B cell (primary cell): Measurements from ENCODE around the gene POLR2C. TPM values are rescaled to one million over a fixed set of nuclear protein-coding genes. Genes with fewer than 3 reads are reported as not detected.

Experiments
- ATAC-seq: fragments of 200-7000 bp; cut with Tn5 transposase; one replicate; pipeline ENCODE4 v1.10.0; 2021; ENCODE audit warnings: low read depth, mild to moderate bottlenecking, moderate number of reproducible peaks, moderate library complexity
- CTCF ChIA-PET: fragments of 350-600 bp; sonication (Branson Sonifier 250); formaldehyde crosslinking; loops from one replicate; lab custom pipeline; 2021; ENCODE audit warnings: antibody characterized with exemption, inconsistent platforms; lab: Charles Lee
- POLR2A ChIA-PET: fragments of 350-600 bp; sonication (Branson Sonifier 250); formaldehyde crosslinking; loops from one replicate; lab custom pipeline; 2021; ENCODE audit warnings: antibody characterized with exemption; lab: Charles Lee
- DNase-seq: peaks from one replicate; pipeline ENCODE4 v3.0.0; 2013
- H2AFZ ChIP-seq: 2 replicates; pipeline ENCODE4 v1.6.1; 2012; ENCODE audit warnings: mild to moderate bottlenecking, low read depth, low read length; ENCODE audit not compliant: insufficient read depth, poor library complexity, severe bottlenecking
- H3K27ac ChIP-seq, 2 donors: 1 replicate in 1 of 2; 2 replicates in 1 of 2; pipeline ENCODE4 v1.5.1; 2012 to 2013; ENCODE audit warnings: low read length in 2 of 2, mild to moderate bottlenecking in 2 of 2, moderate library complexity in 1 of 2
- H3K27me3 ChIP-seq, 4 experiments: fragments of 200-600 bp in 1 of 4; sonication (generic) in 1 of 4; replicated peaks in 1 of 4; 1 replicate in 2 of 4; 2 replicates in 2 of 4; pipeline versions ENCODE4 v1.6.1 to v1.7.0; 2013 to 2016; ENCODE audit warnings: low read length in 3 of 4, mild to moderate bottlenecking in 2 of 4, mixed read lengths in 1 of 4, moderate library complexity in 1 of 4; ENCODE audit not compliant: insufficient read depth in 4 of 4, control insufficient read depth in 3 of 4; ENCODE audit errors: control extremely low read depth in 1 of 4
- H3K36me3 ChIP-seq, 2 experiments: replicated peaks in 1 of 2; 1 replicate in 1 of 2; 2 replicates in 1 of 2; pipeline versions ENCODE4 v1.6.1 to v1.7.1; 2013; ENCODE audit warnings: low read length in 1 of 2; ENCODE audit not compliant: insufficient read depth in 2 of 2, control insufficient read depth in 1 of 2; ENCODE audit errors: control extremely low read depth in 1 of 2, extremely low read depth in 1 of 2
- H3K4me1 ChIP-seq, 2 donors: fragments of 200-600 bp in 1 of 2; sonication (generic) in 1 of 2; 1 replicate in 1 of 2; 2 replicates in 1 of 2; pipeline versions ENCODE4 v1.5.1 to v1.6.1; 2013 to 2017; ENCODE audit warnings: low read length in 2 of 2; ENCODE audit not compliant: control insufficient read depth in 2 of 2, insufficient read depth in 2 of 2
- H3K4me2 ChIP-seq: replicated peaks from 2 replicates; pipeline ENCODE3; 2012; ENCODE audit warnings: mild to moderate bottlenecking, low read depth, low read length; ENCODE audit not compliant: poor library complexity, severe bottlenecking
- H3K4me3 ChIP-seq, 5 experiments: fragments of 200-600 bp in 1 of 5; sonication (generic) in 1 of 5; 1 replicate in 3 of 5; 2 replicates in 2 of 5; pipeline versions ENCODE4 v1.5.1 to v1.7.0; 2011 to 2016; ENCODE audit warnings: low read length in 4 of 5, mild to moderate bottlenecking in 4 of 5, low read depth in 2 of 5, control low read depth in 1 of 5, moderate library complexity in 1 of 5; ENCODE audit not compliant: insufficient read depth in 1 of 5; ENCODE audit errors: control extremely low read depth in 1 of 5, extremely low read depth in 1 of 5
- H3K79me2 ChIP-seq: fragments of 200-600 bp; sonication (generic); one replicate; pipeline ENCODE4 v1.6.0; 2016; ENCODE audit warnings: low read length; ENCODE audit not compliant: control insufficient read depth, insufficient read depth
- H3K9ac ChIP-seq: fragments of 200-600 bp; sonication (generic); 2 replicates; pipeline ENCODE4 v1.6.1; 2017; ENCODE audit warnings: mild to moderate bottlenecking, low read length, moderate library complexity
- H3K9me3 ChIP-seq, 3 donors: one replicate each; pipeline versions ENCODE4 v1.6.1 to v1.7.1; 2013; ENCODE audit warnings: low read length in 2 of 3; ENCODE audit not compliant: control insufficient read depth in 2 of 3, insufficient read depth in 1 of 3; ENCODE audit errors: control extremely low read depth in 1 of 3
- H4K20me1 ChIP-seq: 2 replicates; pipeline ENCODE4 v1.6.0; 2012; ENCODE audit warnings: mild to moderate bottlenecking, low read length; ENCODE audit not compliant: insufficient read depth, control insufficient read depth, poor library complexity, severe bottlenecking
- H3K27ac Mint-ChIP-seq: one replicate; pipeline ENCODE4 v1.8.0; 2021; ENCODE audit warnings: mixed read lengths
- H3K27me3 Mint-ChIP-seq: one replicate; pipeline ENCODE4 v1.8.0; 2021; ENCODE audit warnings: mixed read lengths
- H3K4me1 Mint-ChIP-seq: one replicate; pipeline ENCODE4 v1.8.0; 2021; ENCODE audit warnings: mixed read lengths
- H3K4me3 Mint-ChIP-seq: one replicate; pipeline ENCODE4 v1.8.0; 2021; ENCODE audit warnings: mixed read lengths
- H3K9me3 Mint-ChIP-seq: one replicate; pipeline ENCODE4 v1.8.0; 2022; ENCODE audit warnings: mixed read lengths; ENCODE audit not compliant: insufficient read depth
- EZH2 ChIP-seq: IDR thresholded peaks from 2 replicates; pipeline ENCODE4 v1.6.1; 2012; ENCODE audit warnings: borderline replicate concordance, low read depth, mild to moderate bottlenecking, moderate library complexity, low read length; ENCODE audit not compliant: insufficient read depth, poor library complexity, severe bottlenecking
- WGBS: methylation state at CpG from one replicate; pipeline ENCODE4 v1.1.5; 2013; ENCODE audit warnings: missing lambda C conversion rate; ENCODE audit not compliant: insufficient coverage; 5-methylcytosine and 5-hydroxymethylcytosine counted together
- intact Hi-C: fragments of 100-400 bp; cut with micrococcal nuclease; formaldehyde crosslinking; loops from one replicate; pipeline ENCODE4 v1.10.0; 2022
- polyA plus RNA-seq: library from polyadenylated mRNA; depleted of rRNA; stranded (reverse); fragments of >200 nt; gene quantifications from 2 replicates; pipeline ENCODE4 v1.2.3, GENCODE V29; 2012
- total RNA-seq, 2 donors: library from RNA; stranded (reverse); fragments of 120-200 nt in 1 of 2; gene quantifications; 1 replicate in 1 of 2; 2 replicates in 1 of 2; pipeline versions ENCODE4 v1.2.3 to v1.2.4, GENCODE V29; 2013 to 2022
- TF ChIP-seq, protein P1 (sequence below): fragments of 200-600 bp; IDR thresholded peaks from one replicate; pipeline ENCODE4 v1.8.0; 2022; ENCODE audit warnings: antibody characterized with exemption, mild to moderate bottlenecking

The POLR2C gene
- total and polyA plus RNA-seq, 2 donors (not counting 1 experiment from before 2014, with no cell fraction given): 57.8 to 70.1 TPM

DNA sequence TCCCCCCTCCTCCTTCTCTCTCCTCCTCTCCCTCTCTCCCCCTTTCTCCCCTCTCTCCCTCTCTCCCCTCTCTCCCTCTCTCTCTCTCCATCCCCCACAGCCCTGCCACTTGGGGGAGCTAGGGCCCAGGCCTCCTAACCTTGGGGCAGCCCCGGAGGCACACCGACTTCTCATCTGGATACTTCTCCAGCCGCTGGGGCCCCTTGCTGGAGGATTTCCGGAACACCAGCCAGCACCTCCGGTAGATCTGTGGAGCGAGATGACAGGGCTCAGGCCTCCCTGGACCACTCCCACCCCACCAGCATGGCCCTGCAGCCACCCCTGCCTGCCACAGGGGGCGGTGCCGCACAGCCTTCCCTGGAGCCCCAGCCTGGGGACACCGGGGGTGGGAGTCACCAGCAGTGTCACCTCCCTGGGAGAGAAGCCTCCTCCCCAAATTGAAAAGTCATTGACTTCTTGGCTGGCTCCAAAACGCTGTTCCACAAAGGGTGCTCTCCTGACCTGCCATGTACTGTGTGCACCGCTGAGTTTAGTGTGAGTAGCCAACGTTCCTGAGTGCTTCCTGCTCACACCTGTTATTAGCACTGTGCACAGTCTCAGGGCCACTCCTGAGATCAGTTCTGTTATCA lies 13.3 kb downstream of the POLR2C start:
- Mint-ChIP-seq H3K27me3 (peaks cover 9% of the 10 kb centered on the region), H3K4me1 (peaks cover 33% of the 10 kb centered on the region), H3K4me3 (peak overlapping the region; percentile 65), H3K9me3 (no peaks in the 10 kb centered on the region), H3K27ac (peak overlapping the region; percentile 7)
- peak overlapping the region; percentile 57 for H3K4me2 ChIP-seq
- H3K36me3 ChIP-seq: peaks cover 0 to 17% of the 10 kb centered on the region in 2 experiments
- ChIA-PET CTCF (interaction anchor here (0.6 to 2.2 kb wide), 8 partner anchors 10 to 293 kb away, joined by 3 to 14 read pairs (median 4); partner anchors contain the start of genes CCDC102A, DOK4 and POLR2C), POLR2A (interaction anchor here (0.8 kb wide), 1 partner anchor 28 kb away, joined by 17 read pairs; no protein-coding TSS in a partner anchor)
- no peak for TF ChIP-seq EZH2
- TF ChIP-seq, protein P1, sequence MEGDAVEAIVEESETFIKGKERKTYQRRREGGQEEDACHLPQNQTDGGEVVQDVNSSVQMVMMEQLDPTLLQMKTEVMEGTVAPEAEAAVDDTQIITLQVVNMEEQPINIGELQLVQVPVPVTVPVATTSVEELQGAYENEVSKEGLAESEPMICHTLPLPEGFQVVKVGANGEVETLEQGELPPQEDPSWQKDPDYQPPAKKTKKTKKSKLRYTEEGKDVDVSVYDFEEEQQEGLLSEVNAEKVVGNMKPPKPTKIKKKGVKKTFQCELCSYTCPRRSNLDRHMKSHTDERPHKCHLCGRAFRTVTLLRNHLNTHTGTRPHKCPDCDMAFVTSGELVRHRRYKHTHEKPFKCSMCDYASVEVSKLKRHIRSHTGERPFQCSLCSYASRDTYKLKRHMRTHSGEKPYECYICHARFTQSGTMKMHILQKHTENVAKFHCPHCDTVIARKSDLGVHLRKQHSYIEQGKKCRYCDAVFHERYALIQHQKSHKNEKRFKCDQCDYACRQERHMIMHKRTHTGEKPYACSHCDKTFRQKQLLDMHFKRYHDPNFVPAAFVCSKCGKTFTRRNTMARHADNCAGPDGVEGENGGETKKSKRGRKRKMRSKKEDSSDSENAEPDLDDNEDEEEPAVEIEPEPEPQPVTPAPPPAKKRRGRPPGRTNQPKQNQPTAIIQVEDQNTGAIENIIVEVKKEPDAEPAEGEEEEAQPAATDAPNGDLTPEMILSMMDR: peak; percentile 87
- no peaks in the 10 kb centered on the region for H3K9me3 ChIP-seq
- peak overlapping the region; percentile 34 for H3K9ac ChIP-seq
- no peak overlapping the region for H3K27ac ChIP-seq
- peak; percentile 78 for DNase-seq
- H3K27me3 ChIP-seq: peaks cover 0 to 13% (median 0%) of the 10 kb centered on the region in 4 experiments
- ATAC-seq: peak; percentile 93
- H4K20me1 ChIP-seq: no peaks in the 10 kb centered on the region
- intact Hi-C loops: loop anchor here (5.0 kb wide), 1 partner anchor 101 kb away; no protein-coding TSS in a partner anchor
- H3K79me2 ChIP-seq: no peaks in the 10 kb centered on the region
- H3K4me1 ChIP-seq: peaks cover 33 to 48% of the 10 kb centered on the region in 2 donors
- WGBS: 0% methylated on average over 12 of the region's 12 CpGs
- H2AFZ ChIP-seq: peak overlapping the region; percentile 18
- no peak overlapping the region for H3K4me3 ChIP-seq
